GM19239 (cell line): ENCODE measurements around the gene HSD17B14.

Experiments used
- DNase-seq: peaks from one replicate; pipeline ENCODE4 v3.0.0; 2011; ENCODE audit warnings: low spot score; ENCODE audit not compliant: insufficient read length
- FAIRE-seq: peaks from 2 replicates; lab custom pipeline; 2011; peaks lifted over from hg19 to GRCh38; lab: Jason Lieb, UNC

Gene HSD17B14

DNA sequence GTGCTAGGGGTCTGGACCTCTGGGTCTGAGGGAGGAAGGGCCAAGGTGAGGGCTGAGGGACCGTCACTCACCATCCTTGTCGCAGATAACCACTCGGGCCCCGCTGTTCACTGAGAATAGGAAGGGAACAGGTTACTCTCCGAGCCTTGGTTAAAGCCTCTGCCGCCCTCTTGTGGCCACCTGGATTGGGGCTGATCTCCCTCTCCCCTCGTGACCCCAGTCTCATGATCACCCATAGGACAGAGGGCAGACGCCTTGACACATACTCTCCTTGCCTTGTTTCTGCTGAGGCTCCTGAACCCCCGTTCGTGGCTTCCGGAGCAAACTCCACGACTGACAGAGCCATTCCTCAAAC lies 580 bp downstream of the HSD17B14 start:
- peak; percentile 97 for FAIRE-seq
- DNase-seq, result peak; percentile 91

DNA sequence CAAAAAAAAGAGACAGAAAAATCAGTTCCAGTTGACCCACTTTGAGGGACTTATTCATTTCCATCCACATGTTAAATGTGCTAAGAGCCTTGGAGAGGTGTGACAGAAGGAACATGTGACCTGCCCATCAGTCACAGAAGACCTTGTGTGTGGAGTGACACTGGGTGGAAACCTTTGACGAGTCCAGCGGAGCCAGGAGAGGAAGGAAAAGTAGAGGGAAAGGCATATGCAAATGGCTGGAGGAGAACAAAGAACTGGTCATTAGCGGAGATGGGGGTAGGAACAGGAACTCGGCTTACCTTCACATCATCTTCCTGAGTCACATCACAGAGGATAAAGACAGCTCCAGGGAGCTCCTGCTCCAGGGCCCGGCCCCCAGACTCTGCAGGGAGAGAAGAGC lies 2.3 kb downstream of the HSD17B14 start:
- DNase-seq, result no peak

DNA sequence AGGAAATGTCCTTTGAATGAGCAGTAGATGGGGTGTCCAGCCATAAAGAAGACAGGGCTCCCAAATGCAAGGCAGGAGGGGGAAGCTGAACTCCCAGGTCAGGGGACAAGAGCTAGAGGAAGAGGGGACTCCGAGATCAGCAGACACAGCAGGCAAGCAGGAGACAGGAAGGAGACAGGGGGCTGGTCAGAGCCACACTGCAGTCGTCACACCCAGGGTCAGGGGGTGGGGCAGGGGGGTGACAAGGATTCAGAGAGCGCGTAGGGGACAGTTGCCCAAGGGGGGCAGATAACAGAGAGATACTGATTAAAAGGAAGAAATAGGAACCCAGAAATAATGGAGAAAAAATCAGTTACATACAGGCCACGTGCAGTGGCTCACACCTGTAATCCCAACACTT lies 3.2 kb downstream of the HSD17B14 start:
- FAIRE-seq (no peak), DNase-seq (no peak)

More for the DNA sequence above, 2.3 kb downstream of the HSD17B14 start:
- FAIRE-seq, result no peak

DNA sequence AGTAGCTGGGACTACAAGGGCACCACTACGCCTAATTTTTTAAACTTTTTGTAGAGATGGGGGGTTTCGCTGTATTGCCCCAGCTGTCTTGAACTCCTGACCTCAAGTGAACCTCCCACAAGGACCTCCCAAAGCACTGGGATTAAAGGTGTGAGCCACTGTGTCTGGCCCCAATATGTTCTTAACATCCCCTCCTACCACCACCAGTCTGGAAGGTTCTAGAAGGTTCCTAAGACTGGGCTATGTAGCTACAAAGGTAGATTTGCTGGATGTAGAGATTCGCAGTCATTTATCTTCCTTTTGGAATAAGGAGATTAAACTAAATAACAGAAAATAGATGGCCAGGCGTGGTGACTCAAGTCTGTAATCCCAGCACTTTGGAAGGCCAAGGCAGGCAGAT lies 5.3 kb downstream of the HSD17B14 start:
- no peak for DNase-seq
- FAIRE-seq, result no peak

DNA sequence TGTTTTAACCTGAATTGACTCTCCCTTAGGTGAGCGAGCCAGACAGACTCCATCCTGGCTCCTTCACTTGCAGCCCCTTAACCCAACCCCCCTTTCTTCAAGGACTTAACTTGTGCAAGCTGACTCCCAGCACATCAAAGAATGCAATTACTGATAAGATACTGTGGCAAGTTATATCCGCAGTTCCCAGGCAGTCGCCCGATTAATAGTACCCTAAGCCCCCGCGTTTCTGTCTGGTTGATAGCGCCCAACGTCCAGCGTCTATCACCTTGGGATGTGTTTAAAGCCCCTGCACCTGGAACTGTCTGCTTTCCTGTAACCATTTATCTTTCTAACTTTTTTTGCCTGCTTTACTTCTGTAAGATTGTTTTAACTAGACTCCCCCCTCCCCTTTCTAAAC lies 6.2 kb downstream of the HSD17B14 start:
- FAIRE-seq, result no peak
- DNase-seq, result no peak

DNA sequence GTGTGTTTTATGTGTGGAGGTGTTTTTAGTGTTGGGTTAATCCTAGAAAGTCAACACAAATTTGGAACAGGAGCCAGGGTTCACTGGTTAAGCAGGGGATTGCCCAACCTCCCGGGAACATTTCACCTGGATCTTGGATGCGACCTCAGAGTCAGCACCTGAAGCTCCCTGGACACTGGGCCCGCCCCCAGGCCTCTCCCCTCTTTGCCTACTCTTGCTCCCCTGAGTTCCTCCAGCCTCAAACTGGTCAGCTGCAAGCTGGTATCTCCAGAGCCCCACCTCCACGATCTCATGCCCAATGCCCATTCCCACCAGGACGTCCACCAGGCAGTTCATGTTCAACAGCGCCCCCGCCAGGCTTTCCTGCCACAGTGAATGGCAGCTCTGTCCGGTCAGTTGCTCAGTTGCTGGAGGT lies 9.7 kb downstream of the HSD17B14 start:
- DNase-seq (no peak), FAIRE-seq (no peak)

DNA sequence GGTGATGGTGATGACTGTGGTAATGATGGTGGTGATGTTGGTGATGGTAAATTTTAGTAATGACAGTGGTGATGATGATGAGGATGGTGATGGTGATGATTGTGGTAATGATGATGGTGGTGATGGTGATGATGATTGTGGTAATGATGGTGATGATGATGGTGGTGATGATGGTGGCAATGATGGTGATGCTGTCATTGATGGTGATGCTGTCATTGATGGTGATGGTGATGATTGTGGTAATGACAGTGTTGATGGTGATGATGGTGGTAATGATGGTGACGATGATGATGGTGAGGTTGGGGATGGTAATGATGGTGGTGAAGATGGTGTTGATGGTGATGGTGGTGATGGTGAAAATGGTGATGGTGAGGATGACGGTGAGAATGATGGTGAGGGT lies 13.8 kb downstream of the HSD17B14 start:
- DNase-seq (no peak), FAIRE-seq (no peak)

DNA sequence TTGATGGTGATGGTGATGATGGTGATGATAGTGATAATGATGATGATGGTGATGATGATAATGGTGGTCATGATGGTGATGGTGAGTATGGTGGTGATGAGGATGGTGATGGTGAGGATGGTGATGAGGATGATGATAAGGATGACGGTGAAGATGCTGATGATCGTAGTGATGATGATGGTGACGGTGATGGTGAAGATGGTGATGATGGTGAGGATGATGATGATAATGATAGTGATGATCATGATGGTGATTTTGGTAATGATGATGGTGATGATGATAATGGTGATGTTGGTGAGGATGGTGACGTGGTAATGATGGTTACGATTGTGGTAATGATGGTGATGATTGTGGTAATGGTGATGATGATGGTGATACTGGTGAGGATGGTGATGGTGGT lies 14.7 kb downstream of the HSD17B14 start:
- DNase-seq, result no peak
- no peak for FAIRE-seq

DNA sequence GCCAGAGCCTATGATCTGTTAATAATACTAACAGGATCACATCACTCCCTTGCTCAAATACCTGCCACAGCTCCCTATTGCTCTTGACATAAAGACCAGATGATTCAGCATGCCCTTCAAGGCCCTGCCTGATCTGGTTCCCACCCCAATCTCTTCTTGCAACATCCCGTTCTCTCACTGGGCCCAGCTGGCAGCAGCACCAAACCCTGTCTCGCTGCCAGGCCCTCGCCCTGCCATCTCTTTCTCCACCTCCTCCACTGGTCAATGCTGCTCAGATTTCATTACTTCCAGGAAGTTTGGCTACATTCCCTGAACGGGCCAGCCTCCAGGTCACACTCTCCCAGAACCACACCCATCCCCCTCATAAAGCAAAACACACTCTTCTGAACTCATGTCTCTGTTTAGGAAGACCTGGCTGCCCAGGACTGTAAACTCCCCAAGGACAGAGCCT lies 16.9 kb downstream of the HSD17B14 start:
- FAIRE-seq (no peak), DNase-seq (no peak)

DNA sequence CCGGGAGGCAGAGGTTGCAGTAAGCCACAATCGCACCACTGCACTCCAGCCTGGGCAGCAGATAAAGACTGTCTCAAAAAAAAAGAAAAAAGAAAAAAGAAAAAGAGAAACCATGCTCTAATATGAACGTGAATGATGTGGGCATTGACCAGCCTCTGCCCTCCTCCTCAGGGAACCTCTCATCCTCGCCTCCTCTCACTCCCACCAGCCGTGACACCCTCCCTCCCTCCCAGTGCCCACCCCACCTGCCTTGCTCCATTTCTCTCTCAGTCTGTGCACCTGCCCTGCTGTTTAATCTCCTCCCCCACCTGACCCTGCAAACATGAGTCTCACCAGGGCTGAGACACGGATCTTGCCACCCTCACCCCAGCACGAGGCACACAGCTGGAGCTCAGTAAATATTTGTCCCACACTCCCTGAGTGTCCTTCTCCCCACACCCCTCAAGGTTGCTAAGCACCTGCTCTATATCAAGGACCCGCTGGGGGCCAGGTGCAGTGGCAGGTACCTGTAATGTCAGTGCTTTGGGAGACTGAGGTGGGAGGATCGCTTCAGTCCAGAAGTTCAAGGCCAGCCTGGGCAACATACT lies 18.0 kb downstream of the HSD17B14 start:
- DNase-seq (no peak), FAIRE-seq (no peak)

DNA sequence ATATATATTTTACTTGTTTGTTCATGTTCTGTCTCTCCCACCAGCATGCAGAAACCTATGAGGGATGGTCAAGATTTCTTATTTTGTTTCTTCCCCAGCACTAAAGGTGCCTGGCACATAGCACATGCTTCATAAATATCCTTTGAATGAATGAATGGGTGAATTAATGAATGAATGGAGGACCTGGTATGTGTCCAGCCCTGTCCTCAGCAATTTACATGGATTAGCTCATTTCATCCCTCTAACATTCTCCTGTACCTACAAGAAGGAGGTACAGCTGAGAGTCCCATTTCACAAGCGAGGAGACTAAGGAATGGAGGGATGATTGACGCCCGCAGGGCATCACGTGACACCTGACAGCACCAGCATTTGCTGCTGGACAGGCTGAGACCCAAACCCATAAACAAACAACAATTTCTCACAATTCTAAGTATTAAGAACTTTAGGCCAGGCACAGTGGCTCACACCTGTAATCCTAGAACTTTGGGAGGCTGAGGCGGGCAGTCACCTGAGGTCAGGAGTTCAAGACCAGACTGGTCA lies 18.6 kb downstream of the HSD17B14 start:
- no peak for DNase-seq
- no peak for FAIRE-seq

DNA sequence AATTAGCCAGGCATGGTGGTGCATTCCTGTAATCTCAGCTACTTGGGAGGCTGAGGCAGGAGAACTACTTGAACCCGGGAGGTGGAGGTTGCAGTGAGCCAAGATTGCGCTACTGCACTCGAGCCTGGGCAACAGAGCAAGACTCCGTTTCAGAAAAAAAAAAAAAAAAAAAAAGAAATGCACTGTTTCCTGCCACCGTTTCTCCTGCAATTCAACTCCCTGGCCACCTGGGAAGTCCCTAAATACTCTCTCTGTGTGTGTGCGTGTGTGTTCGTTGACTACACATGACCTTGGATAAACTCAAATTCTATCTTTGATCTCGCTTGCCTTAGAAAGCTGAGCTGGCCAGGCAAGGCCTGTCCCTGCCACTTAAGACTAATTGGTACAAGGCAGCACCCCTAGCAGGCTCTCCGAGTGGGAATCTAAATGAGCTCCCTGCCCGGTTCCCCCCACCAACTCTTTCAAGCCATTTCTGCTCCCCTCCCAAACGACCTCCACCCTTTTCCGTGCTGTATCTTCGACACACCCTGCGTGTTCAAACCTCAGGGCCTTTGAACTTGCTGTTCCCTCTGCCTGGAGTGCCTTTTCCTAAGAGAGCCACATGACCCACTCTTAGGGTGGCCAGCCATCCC lies 20.3 kb downstream of the HSD17B14 start:
- DNase-seq (no peak), FAIRE-seq (no peak)

DNA sequence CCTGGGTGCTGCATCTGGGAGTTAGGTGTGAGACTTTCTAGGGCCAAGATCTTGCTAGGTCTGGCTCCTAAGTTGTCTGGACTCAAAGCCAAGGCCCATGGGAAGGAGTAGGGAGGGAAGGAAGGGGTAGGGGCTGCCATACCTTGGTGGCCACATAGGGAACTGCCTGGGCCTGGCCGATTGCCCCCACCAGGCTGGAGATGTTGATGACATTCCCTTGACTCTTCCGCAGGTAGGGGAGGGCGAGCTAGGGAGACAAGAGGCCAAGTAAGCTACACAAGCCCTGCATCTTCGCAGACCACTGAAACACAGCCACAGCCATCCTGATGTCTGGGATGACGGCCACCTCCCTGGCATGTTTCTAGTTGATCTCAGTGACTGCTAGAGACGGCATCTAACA lies 21.4 kb downstream of the HSD17B14 start:
- no peak for FAIRE-seq
- DNase-seq, result no peak

DNA sequence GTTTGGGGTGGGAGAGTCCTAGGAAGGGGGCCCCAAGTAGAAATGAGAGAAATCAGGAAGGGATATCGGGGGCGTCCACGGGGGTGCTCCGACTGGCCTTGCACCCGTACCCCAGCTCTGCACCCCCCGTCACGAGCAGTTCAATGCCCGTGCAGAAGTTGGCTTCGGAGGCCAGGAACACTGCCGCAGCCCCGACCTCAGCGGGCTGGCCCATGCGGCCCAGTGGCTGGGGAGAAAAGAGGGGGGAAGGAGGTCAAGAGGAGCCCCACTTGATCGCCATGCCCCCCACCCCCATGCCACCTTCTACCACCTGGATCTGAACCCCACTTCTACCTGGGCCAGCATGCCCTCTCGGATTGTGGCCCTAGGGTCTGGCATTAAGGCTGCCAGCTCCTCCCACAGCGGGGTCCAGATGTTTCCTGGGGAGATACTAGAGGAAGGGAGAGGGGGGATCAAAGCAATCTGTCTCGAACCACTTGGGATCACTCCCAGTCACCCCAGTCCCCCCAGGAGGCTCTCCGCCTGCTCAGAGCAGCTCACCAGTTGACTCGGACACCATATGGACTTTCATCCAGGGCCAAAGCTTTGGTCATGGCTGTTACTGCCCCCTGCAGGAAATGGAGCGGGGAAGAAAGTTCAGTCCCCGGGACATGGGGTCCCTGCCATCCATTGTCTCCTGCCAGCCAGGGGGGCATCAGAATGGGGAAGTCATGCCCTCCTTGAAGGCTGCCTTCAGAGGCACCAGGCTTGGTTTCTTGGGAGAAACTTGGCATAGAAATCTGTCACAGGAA lies 23.0 kb downstream of the HSD17B14 start:
- DNase-seq, result no peak
- no peak for FAIRE-seq

DNA sequence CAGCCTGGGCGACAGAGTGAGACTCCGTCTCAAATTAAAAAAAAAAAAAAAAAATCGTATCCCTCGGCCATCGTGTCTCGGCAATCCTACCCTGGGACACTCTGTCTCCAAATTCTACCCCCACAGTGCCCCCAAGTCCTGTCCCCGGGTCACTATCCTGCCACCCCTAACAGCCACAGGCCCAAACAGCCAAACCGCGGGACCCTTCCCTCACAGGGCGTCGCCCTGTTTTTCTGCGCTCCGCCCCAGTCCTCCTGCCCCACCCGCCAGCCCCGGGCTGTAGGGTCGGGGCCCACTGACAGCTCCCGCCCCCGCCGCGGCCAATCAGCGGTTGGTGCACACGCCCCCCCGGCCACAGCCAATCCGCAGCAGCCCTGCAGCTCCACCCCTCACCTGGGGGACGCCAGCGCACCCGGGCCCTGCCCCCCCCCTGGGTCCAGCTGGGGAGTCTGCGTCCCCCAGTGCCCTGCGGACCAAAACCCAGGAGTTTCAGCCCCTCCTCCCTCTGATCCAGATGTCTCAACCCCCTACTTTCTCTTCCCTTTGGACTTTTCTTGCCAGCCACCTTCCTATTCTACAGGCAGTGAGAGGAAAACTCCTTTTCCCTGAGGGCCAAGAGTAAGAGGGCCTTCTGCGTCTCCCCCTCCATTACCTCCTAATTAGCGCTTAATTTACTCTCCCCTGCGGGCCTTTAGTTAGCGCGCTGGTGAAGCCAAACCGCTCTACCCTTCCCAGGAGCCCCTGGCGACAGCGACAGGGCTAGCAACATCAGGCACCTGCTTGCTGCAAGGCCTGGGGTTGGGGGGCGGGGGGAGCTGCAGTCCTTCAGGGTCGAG lies 24.0 kb downstream of the HSD17B14 start:
- FAIRE-seq, result peak; percentile 82
- DNase-seq, result peak; percentile 84

DNA sequence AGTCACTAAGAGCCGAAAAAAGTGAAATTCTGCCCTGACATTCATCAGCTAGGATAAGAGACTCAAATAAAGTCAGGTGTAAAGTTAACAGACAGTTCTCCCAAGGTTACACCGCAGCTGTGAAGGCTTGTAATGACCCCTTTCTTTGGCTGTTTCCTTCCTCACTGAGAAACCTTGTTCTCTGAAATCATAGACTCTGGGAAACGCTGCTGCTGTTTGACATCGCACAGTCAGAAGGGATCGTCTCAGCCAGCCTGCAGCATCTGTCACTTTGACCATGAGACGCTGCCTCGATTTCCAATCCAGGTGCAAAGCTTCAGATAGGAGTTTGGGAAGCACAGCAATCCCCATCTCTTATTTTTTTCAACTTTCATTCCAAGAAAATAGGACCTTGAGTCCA lies 26.1 kb downstream of the HSD17B14 start:
- DNase-seq (no peak), FAIRE-seq (peak; percentile 8)

DNA sequence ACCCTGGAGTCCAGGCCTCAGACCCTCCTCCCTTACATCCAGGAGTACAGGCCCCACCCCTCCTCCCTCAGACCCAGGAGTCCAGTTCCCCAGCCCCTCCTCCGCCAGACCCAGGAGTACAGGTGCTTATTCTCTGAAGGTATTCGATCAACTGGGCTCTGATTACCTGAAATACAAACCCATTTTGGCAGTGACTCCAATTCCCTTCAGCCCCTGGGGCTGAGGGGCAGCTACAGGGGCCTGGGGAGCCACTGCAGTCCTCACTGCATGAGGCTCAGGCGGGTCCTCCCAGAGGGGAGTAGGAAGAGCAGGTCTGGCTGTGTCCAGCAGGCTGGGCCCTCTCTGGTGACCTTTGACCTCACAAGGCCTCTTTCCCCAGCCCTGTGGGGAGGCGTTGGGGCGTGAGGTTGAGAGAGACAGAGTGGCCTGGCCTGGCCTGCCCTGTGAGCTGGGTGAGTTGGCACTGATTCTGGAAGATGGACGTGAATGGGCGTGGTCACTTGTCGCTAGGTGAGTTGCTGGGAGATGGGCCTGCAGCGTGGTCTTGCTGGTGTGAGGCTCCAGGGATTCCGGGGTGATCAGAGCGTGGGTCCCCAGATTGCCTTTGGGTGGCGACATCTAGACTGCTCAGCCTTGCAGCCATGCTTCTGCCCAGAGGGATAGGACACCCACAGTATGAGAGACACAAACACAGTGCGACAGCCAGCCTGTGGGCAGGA lies 28.5 kb downstream of the HSD17B14 start:
- DNase-seq (no peak), FAIRE-seq (no peak)

DNA sequence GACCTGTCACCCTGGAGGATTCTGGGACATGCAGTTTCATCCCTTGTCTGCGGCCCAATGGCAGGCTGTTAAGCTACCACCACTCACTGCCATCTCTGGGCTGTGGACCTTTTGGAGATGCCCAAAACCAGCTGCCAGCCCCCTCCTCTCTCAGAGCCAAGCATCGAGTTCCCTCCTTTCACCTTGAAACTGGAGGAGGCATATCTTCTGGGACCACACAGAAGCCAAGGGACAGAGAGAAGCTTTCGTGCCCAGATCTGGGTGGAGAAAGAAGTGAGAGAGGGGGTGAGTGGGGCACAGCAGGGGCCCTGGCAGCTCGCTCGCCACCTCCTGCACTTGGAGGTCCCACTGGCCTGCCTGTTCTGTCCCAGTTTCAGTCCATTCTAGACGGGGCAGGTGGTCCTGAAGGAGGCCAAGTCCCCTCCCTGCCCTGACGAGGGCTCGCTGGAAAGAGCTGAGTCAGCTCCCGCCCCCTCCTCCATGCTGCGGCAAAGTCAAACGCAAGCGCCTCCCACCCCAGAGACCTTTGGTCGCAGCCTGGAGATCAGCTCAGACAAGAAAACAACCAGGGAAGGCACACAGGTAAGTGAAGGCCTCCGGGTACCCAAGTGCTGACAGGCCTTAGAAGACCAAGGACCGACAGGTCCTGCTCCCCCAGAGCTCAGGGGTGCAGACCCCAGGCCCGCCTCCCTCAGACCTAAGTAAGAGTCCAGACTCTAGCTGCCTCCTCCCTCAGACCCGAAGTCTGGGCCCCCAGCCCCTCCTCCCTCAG lies 29.3 kb downstream of the HSD17B14 start:
- no peak for FAIRE-seq
- no peak for DNase-seq

DNA sequence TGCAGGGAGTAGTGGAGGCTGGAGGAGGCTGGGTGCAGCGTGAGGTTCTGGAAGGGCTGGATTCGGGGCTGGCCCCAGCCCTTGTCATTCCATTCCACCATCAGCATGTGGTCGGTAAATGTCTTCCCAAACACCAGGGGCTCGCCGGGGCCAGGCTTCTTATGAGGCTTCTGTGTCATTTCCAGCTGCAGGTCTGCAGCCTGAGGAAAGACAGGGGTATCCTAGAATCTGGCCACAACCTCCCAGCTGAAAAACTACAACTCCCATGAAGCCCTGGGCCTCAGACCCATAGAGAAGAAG lies 29.8 kb downstream of the HSD17B14 start:
- FAIRE-seq, result peak; percentile 76
- peak; percentile 70 for DNase-seq
